Epithelial cell of esophagus (primary cell): Measurements from ENCODE around the gene CRYBG2.

Experiments
- DNase-seq: peaks from one replicate; pipeline ENCODE4 v3.0.0; 2010; ENCODE audit warnings: low read depth
- H3K4me3 ChIP-seq: 2 replicates; pipeline ENCODE4 v1.5.1; 2011; ENCODE audit warnings: mild to moderate bottlenecking, low read length, control low read depth
- CTCF ChIP-seq: IDR thresholded peaks from 2 replicates; pipeline ENCODE4 v1.5.1; 2011; ENCODE audit warnings: low read depth, mild to moderate bottlenecking, low read length, control low read depth, inconsistent platforms; ENCODE audit not compliant: insufficient read depth; ENCODE audit errors: missing control alignments

Gene CRYBG2

GRCh38 chr1:26368486-26368885 is 14.6 kb upstream of the CRYBG2 start:
- no peak for TF ChIP-seq CTCF
- no peak overlapping the region for H3K4me3 ChIP-seq
- DNase-seq: no peak

- TF ChIP-seq CTCF: no peak
- H3K4me3 ChIP-seq: no peak overlapping the region
- DNase-seq: no peak
Measured at GRCh38 chr1:26368006-26368405, 14.1 kb upstream of the CRYBG2 start.

GRCh38 chr1:26367441-26367840 is 13.5 kb upstream of the CRYBG2 start:
- no peak for TF ChIP-seq CTCF
- H3K4me3 ChIP-seq: no peak overlapping the region
- DNase-seq: no peak

- no peak for DNase-seq
Measured at GRCh38 chr1:26364956-26365355, 11.0 kb upstream of the CRYBG2 start.

GRCh38 chr1:26363549-26364448 is 9.9 kb upstream of the CRYBG2 start:
- TF ChIP-seq CTCF: peak; percentile 97
- H3K4me3 ChIP-seq: no peak overlapping the region
- DNase-seq: peak; percentile 69

More at GRCh38 chr1:26364956-26365355, 11.0 kb upstream of the CRYBG2 start:
- H3K4me3 ChIP-seq: no peak overlapping the region
- TF ChIP-seq CTCF: no peak

- TF ChIP-seq CTCF: no peak
- H3K4me3 ChIP-seq: no peak overlapping the region
- DNase-seq: no peak
Measured at GRCh38 chr1:26362331-26362730, 8.4 kb upstream of the CRYBG2 start.
